Activated CD4-positive, CD25-positive, alpha-beta regulatory T cell treated with anti-CD3 and anti-CD28 coated beads, Interleukin-2, amount 50 U/mL, for 72 hours (primary cell): ENCODE results near the gene SPATA21.

Experiments
- DNase-seq: peaks from one replicate; pipeline ENCODE4 v3.0.0; 2021

The SPATA21 gene

GRCh38 chr1:16450863-16451481, 13.7 kb upstream of the SPATA21 start:
- no peak for DNase-seq

- no peak for DNase-seq
Measured at GRCh38 chr1:16449666-16450065, 12.4 kb upstream of the SPATA21 start.

GRCh38 chr1:16449065-16449464, 11.8 kb upstream of the SPATA21 start:
- no peak for DNase-seq

- DNase-seq = no peak
Measured at GRCh38 chr1:16447641-16448040, 10.4 kb upstream of the SPATA21 start.

DNA sequence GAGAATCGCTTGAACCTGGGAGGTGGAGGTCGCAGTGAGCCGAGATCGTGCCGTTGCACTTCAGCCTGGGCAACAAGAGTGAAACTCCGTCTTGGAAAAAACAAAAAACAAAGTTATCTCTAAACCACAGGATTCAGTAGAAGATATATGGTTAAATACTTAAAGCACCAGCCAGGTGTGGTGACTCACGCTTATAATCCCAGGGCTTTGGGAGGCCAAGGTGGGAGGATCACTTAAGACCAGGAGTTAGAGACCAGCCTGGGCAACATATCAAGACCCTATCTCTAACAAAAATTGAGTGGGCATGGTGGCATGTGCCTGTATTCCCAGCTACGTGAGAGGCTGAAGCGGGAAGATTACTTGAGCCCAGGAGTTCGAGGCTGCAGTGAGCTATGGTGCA, 8.9 kb upstream of the SPATA21 start:
- no peak for DNase-seq

- no peak for DNase-seq
Measured at GRCh38 chr1:16445052-16445451, 7.8 kb upstream of the SPATA21 start.

DNA sequence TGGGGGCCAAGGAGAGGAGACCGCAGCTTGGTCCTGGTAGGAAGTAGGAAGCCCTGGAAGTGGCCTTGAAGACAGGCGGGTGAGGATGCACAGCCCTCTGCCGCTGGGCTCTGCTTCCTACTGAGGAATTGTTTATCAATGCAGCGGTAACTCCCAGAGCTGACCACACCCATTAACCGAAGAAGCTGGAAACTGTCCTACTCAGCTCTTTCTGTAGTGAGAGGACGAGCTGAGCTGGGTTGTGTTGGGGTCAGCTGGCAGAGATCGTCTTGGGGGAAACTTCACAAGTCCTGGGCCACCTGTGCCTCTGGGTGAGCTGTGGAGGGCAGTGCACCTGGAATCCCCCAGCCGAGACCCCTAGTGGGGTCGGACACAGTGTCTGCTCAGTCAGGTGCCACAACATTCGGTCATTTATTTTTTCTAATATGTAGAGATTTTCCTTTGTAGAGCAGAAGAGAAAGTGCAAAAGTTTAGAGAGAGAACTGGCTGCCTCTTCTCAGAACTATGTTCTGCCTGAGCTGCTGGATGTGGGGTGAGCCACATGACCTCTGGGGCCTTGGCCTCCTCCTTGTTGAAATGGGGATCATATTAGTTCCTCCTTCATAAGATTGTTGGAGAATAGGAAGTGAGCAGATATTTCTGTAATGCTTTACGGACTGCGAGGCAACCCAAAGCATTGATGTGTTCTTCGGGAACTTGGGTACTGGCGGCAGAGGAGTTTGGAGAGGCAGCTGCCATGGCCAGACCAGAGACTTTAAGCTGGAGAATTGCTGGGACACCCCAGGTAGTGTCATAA, 6.9 kb upstream of the SPATA21 start:
- DNase-seq = no peak

- DNase-seq = no peak
Measured at GRCh38 chr1:16442941-16443340, 5.7 kb upstream of the SPATA21 start.

GRCh38 chr1:16442265-16442664, 5.0 kb upstream of the SPATA21 start:
- DNase-seq = no peak

DNA sequence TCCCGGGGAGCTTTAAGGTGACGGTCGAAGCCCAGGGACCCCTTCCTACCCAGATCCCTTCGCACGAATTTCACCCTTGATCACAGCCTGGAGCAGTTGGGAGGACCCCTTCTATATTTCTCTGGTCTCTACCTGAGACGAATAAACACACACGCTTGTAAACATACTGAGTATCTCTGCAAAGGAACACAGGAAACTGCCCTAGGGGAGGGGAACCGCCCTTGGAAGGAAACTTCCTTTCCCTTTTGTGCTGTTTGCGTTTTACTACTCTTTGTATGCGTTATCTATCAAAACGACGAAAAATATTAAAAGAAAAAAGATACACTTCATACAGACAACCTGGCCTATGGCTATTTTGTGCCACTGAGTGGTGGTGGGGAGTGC, 4.0 kb upstream of the SPATA21 start:
- DNase-seq = no peak

DNA sequence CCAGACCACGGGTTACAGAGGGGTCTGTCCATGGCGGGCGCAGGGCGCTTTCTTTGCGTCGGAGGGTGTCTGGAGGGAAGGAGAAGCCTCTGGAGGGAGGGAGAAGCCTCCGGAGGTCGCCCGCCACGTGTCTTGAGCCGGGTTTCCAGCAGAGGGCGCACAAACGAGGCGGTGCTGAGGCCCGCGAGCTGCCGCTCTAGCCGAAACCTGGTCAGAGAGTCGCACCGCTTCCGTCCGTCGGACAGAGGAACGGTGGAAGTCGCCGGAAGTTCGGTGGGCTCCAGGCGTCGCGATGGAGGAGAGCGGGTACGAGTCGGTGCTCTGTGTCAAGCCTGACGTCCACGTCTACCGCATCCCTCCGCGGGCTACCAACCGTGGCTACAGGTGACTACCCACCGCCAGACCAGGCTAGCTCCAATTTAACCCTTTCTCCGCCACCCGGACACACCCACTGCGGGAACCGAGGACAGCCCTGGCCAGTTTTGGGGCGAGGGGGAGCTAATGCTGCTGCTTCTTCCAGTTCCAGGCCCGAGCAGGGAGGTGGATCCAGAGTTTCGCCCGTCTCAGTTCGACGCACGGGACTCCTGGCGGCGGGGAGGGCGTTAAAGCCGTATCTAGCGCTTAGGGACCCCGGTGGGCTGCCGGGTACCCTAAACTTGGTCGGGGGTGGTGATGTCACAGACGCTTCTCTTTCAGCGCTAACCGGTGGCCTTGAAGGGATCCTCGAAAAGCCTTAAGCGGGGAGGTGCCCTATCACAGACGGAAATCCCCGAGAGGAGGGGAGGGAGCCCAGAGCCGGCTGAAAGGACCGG, 3.5 kb upstream of the SPATA21 start, which contains the start of gene NECAP2:
Gene NECAP2 (plus strand): TSS at position 255 of the 812 bp plus-strand sequence. CDS start 38 bp downstream, at position 293.
- DNase-seq = peak; percentile 95

DNA sequence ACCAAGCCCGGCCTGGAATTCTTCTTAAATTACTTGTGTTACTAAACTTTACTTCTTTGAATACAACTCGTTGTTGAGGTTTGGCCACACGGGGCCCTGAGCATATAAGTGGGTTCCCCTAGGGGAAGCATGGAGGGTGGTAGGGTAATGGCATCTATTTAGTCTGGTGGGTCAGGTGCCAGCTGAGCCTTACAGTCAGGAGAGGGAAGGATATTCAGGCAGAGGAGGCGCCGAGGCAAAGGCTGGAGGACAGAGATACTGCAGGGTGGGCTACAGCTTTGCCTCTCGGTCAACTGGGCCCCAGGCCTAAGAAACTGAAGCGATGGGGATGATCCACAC, 2.9 kb upstream of the SPATA21 start:
- DNase-seq = no peak

DNA sequence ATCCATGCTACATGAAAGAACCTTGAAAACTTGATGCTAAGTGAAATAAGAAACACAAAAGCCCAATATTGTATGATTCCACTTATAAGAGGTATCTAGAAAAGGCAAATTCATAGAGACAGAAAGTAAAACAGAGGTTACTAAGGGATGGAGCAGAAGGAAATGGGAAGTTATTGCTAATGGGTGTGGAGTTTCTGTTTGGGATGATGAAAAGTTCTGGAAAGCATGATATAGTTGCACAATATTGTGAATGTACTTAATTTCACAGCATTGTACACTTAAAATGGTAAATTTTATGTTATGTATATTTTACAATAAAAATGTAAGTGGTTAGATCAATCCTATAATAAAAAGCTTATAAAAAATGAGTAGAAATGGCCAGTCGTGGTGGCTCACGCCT, 1.7 kb upstream of the SPATA21 start:
- DNase-seq = no peak

DNA sequence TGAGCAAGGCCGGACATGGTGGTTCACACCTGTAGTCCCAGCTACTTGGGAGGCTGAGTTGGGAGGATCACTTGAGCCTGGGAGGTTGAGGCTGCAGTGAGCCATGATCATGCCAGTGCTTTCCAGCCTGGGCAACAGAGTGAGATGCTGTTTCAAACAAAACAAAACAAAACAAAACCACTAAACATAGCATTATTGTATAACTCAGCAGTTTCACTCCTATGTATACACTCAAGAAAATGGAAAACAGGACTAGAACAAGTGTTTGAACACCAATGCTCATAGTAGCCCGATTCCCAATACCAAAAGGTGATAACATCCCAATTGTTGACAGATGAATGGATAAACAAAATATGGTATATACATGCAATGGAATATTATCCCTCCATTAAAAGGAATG, 1.3 kb upstream of the SPATA21 start:
- no peak for DNase-seq

- no peak for DNase-seq
Measured at GRCh38 chr1:16434501-16434900, 2.7 kb downstream of the SPATA21 start.

- no peak for DNase-seq
Measured at GRCh38 chr1:16434007-16434406, 3.2 kb downstream of the SPATA21 start.

DNA sequence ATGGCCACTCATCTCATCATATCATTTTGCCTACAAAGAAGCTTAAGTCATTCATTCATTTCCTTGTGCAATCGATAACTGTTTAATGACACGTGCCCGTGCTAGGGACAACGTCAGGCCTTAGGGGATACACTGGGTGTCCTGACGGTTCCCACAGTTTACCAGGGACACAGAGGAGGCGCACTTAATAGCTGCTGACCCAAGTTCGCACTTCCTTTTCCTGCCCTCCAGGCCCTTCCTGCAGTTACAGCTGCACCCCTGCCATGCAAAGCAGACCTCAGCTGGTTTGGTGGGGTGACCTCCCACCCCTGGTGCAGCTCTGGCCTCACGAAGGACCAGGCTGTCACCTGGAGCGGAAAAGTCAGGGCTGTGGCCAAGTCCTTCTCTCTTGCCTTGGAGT, 4.2 kb downstream of the SPATA21 start:
- no peak for DNase-seq

DNA sequence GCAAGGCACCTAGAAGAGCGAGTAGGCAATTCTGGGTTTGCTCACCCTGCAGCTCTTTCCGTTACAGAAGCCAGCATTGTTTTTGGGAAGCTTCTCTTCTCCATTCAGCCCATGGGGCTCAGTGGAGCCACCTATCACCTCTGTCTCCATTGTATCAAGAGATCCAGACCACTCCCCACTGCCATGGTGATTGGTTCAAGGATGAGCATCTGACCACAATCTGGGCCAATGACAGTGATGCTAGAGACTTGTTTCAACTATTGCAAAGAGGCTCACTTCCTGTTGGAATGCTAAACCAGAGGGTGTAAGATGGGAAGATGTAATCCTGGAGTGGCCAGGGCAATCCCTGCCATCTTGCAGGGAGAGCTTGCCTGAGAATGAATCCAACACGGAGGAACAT, 6.6 kb downstream of the SPATA21 start:
- DNase-seq = no peak

DNA sequence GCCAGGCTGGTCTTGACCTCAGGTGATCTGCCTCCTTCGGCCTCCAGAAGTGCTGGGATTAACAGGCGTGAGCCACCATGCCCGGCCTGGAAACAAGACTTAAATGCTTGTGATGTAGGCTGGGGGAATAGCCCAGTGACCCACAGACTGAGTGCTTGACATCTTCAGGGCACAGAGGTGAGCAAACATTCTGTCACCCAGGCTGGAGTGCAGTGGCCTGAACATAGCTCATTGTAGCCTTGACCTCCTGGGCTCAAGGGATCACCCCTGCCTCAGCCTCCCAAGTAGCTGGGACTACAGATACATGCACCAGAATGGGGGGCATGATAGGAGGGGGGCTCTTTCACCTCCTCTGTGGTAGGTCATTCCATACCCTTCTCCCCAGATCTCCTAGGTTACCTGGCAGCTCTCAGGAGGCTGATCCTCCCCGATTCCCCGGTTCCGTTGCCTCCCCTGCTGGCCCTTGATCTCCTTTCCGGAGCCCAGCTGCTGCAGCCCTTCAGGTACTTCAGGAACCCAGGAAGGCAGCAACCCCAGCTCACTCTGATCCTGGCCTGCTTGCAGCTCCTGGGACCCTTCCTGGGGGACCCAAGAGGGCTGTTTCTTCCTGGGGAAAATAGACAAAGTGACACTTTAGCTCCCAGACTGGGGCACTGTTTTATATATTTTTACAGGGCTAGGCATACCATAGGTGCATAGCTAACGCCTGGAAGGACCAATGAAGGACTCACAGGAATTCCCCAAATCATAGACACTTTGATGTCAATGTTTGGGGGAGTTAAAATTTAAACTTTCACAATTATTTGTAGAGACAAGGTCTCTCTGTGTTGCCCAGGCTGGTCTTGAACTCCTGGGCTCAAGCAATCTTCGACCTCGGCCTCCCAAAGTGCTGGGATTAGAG, 11.8 kb downstream of the SPATA21 start:
- DNase-seq = no peak

- DNase-seq = no peak
Measured at GRCh38 chr1:16422041-16422440, 15.2 kb downstream of the SPATA21 start.

DNA sequence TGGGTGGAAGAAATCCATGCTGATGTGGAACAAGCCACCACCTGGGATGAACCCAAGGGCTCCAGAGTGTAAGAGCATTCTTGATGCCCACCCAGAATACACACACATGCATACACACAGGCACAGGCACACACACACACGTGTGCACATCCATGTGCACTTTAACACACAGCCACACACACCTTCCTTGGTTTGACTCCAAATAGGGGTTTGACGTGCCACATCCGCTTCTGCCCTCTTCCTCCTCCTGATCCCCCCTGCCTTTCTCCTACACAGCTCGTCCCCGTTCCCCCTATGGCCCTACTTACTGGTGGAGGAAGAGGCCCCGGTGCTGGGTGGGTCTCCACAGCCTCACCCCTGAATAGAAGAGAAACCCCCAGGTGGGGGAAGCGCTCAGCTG, 16.0 kb downstream of the SPATA21 start:
- DNase-seq = no peak

DNA sequence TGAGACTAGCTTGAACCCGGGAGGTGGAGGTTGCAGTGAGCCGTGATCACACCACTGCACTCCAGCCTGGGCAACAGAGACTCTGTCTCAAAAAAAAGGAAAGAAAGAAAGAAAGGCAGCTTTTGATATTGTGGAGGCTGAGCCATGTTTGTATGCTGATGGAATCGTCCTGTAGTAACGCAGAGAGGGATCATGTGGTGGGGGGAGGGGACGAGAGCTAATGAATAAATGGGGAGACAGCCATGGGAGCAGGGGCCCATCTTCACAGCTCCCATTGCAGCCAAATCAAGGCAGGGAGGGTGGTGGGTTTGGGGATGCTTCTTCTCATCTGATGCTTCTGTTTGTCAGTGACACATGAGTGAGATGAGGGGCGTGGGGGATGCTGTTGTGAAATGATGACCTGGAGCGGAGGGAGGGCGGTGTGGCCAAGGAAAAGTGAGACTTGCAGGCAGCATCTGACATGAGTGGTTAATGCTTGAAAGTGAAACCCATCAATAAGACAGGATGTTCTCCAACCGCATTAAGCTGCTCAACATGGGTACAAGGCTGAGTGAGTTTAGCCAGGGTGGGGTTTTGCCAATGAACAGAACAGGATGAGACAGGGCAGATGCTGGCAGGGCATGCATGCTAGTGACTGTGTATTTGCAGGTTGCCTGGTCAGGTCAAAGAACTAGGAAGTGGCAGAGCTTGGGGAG, 16.7 kb downstream of the SPATA21 start:
- peak; percentile 36 for DNase-seq
